GM23338 (cell line): ENCODE data around the gene NPAS4. TPM values are rescaled to one million over a fixed set of nuclear protein-coding genes. Genes with fewer than 3 reads are reported as not detected.

Experiments
- ATAC-seq: fragments of 200-7000 bp; cut with Tn5 transposase; 3 replicates; pipeline ENCODE4 v1.9.1; 2020
- DNase-seq: peaks from one replicate; pipeline ENCODE4 v3.0.0-alpha.2; 2015; ENCODE audit warnings: low spot score
- H2AFZ ChIP-seq: fragments of 200-600 bp; sonication (generic); 2 replicates; pipeline ENCODE4 v1.8.0; 2016; ENCODE audit warnings: antibody characterized with exemption, mild to moderate bottlenecking, moderate library complexity
- H3F3A ChIP-seq: fragments of 200-600 bp; sonication (generic); replicated peaks from 2 replicates; pipeline ENCODE4 v1.8.0; 2017; ENCODE audit warnings: antibody characterized with exemption, mixed run types, low read depth
- H3K27ac ChIP-seq: fragments of 200-600 bp; sonication (generic); 2 replicates; pipeline ENCODE4 v1.6.1; 2016; ENCODE audit warnings: low read depth
- H3K27me3 ChIP-seq: fragments of 200-600 bp; sonication (generic); 2 replicates; pipeline ENCODE4 v1.8.0; 2016; ENCODE audit warnings: mild to moderate bottlenecking, mixed run types, moderate library complexity; ENCODE audit not compliant: insufficient read depth
- H3K36me3 ChIP-seq: fragments of 200-600 bp; sonication (generic); 2 replicates; pipeline ENCODE4 v1.8.0; 2016; ENCODE audit warnings: mild to moderate bottlenecking; ENCODE audit not compliant: insufficient read depth
- H3K4me1 ChIP-seq: fragments of 200-600 bp; sonication (generic); 2 replicates; pipeline ENCODE4 v1.8.0; 2016; ENCODE audit warnings: mild to moderate bottlenecking, moderate library complexity; ENCODE audit not compliant: insufficient read depth
- H3K4me2 ChIP-seq: fragments of 200-600 bp; sonication (generic); 2 replicates; pipeline ENCODE4 v1.7.1; 2017; ENCODE audit warnings: mixed run types
- H3K4me3 ChIP-seq: fragments of 200-600 bp; sonication (generic); 2 replicates; pipeline ENCODE4 v1.6.1; 2016; ENCODE audit warnings: mixed run types
- H3K79me2 ChIP-seq: fragments of 200-600 bp; sonication (generic); replicated peaks from 2 replicates; pipeline ENCODE4 v1.8.0; 2017; ENCODE audit warnings: mild to moderate bottlenecking; ENCODE audit not compliant: insufficient read depth
- H3K9me2 ChIP-seq: fragments of 200-600 bp; sonication (generic); 2 replicates; pipeline ENCODE4 v1.8.0; 2017; ENCODE audit not compliant: insufficient read depth
- H4K20me1 ChIP-seq: fragments of 200-600 bp; sonication (generic); replicated peaks from 2 replicates; pipeline ENCODE4 v1.8.0; 2017; ENCODE audit warnings: mild to moderate bottlenecking; ENCODE audit not compliant: insufficient read depth
- H3K27ac Mint-ChIP-seq: 2 replicates; pipeline ENCODE4 v1.8.0; 2020; ENCODE audit warnings: inconsistent platforms, mild to moderate bottlenecking, moderate library complexity, mixed read lengths
- H3K27me3 Mint-ChIP-seq: 3 replicates; pipeline ENCODE4 v1.8.0; 2022; ENCODE audit warnings: low read depth, mild to moderate bottlenecking, moderate library complexity, mixed read lengths, inconsistent platforms; ENCODE audit not compliant: insufficient read depth, poor library complexity
- H3K36me3 Mint-ChIP-seq: 3 replicates; pipeline ENCODE4 v1.8.0; 2021; ENCODE audit warnings: low read depth, mild to moderate bottlenecking, inconsistent platforms, moderate library complexity, mixed read lengths
- H3K4me1 Mint-ChIP-seq: 3 replicates; pipeline ENCODE4 v1.8.0; 2020; ENCODE audit warnings: mild to moderate bottlenecking, inconsistent platforms, mixed read lengths
- H3K4me3 Mint-ChIP-seq: 3 replicates; pipeline ENCODE4 v1.8.0; 2021; ENCODE audit warnings: moderate library complexity, mild to moderate bottlenecking, inconsistent platforms, mixed read lengths
- H3K9me3 Mint-ChIP-seq: 3 replicates; pipeline ENCODE4 v1.8.0; 2020; ENCODE audit warnings: moderate library complexity, mild to moderate bottlenecking, inconsistent platforms, mixed read lengths
- CREB1 ChIP-seq: fragments of 250-450 bp; sonication (Bioruptor Pico); IDR thresholded peaks from 2 replicates; pipeline ENCODE4 v1.5.0; 2020; ENCODE audit warnings: low read depth, mild to moderate bottlenecking, moderate library complexity
- EZH2 ChIP-seq: fragments of 200-600 bp; sonication (generic); IDR thresholded peaks from one replicate; pipeline ENCODE4 v1.8.0; 2017; ENCODE audit warnings: antibody characterized with exemption, mild to moderate bottlenecking, low read depth; ENCODE audit not compliant: unreplicated experiment
- EZH2phosphoT487 ChIP-seq: fragments of 200-600 bp; sonication (generic); IDR thresholded peaks from one replicate; pipeline ENCODE4 v1.8.1; 2018; ENCODE audit warnings: antibody characterized with exemption; ENCODE audit not compliant: unreplicated experiment
- JUNB ChIP-seq: IDR thresholded peaks from one replicate; pipeline ENCODE4 v1.6.1; 2016; ENCODE audit warnings: antibody characterized with exemption; ENCODE audit not compliant: unreplicated experiment
- NANOG ChIP-seq: IDR thresholded peaks from 2 replicates; pipeline ENCODE4 v1.6.1; 2016; ENCODE audit warnings: antibody characterized with exemption, borderline replicate concordance
- POLR2AphosphoS5 ChIP-seq: IDR thresholded peaks from 2 replicates; pipeline ENCODE4 v1.6.1; 2016; ENCODE audit warnings: antibody characterized with exemption, low read depth
- STAT1 ChIP-seq: IDR thresholded peaks from one replicate; pipeline ENCODE4 v1.6.1; 2016; ENCODE audit warnings: antibody characterized with exemption; ENCODE audit not compliant: unreplicated experiment
- ZNF114 ChIP-seq: fragments of 250-450 bp; sonication (Bioruptor Pico); IDR thresholded peaks from 2 replicates; pipeline ENCODE4 v1.5.0; 2020; ENCODE audit warnings: mild to moderate bottlenecking, moderate library complexity
- ZNF331 ChIP-seq: fragments of 250-450 bp; sonication (Bioruptor Pico); IDR thresholded peaks from 2 replicates; pipeline ENCODE4 v1.5.0; 2020; ENCODE audit warnings: low read depth, mild to moderate bottlenecking, moderate library complexity
- polyA plus RNA-seq: library from polyadenylated mRNA; unstranded; fragments of >200 nt; fragmentation: Nextera tagmentation; extraction: Ambion mirVana; gene quantifications from 2 replicates; pipeline ENCODE4 v1.2.1, GENCODE V29; 2016
- total RNA-seq: library from RNA; depleted of rRNA; stranded (reverse); fragments of >200 nt; shearing (Covaris generic); gene quantifications from 2 replicates; pipeline ENCODE4 v1.2.3, GENCODE V29; 2014
- TF ChIP-seq, protein P1 (sequence below): IDR thresholded peaks from 2 replicates; pipeline ENCODE4 v1.6.1; 2016; ENCODE audit warnings: antibody characterized with exemption
- TF ChIP-seq, protein P2 (sequence below), 2 experiments: fragments of 200-600 bp in 1 of 2; sonication (generic) in 1 of 2; conservative IDR thresholded peaks; 2 replicates each; pipeline versions ENCODE4 v1.5.1 to v1.6.1; 2016 to 2017; ENCODE audit warnings: antibody characterized with exemption in 2 of 2, low read depth in 2 of 2, mild to moderate bottlenecking in 2 of 2, moderate library complexity in 1 of 2
- TF ChIP-seq, protein P3 (sequence below): IDR thresholded peaks from one replicate; pipeline ENCODE4 v1.6.1; 2018; ENCODE audit warnings: antibody characterized with exemption; ENCODE audit not compliant: unreplicated experiment
- TF ChIP-seq, protein P4 (sequence below): fragments of 250-450 bp; sonication (Bioruptor Pico); IDR thresholded peaks from 2 replicates; pipeline ENCODE4 v1.5.0; 2020; ENCODE audit warnings: mild to moderate bottlenecking, moderate library complexity

The NPAS4 gene
- total and polyA plus RNA-seq, 2 experiments from 2014 or later, result 0.71 to 0.97 TPM

DNA sequence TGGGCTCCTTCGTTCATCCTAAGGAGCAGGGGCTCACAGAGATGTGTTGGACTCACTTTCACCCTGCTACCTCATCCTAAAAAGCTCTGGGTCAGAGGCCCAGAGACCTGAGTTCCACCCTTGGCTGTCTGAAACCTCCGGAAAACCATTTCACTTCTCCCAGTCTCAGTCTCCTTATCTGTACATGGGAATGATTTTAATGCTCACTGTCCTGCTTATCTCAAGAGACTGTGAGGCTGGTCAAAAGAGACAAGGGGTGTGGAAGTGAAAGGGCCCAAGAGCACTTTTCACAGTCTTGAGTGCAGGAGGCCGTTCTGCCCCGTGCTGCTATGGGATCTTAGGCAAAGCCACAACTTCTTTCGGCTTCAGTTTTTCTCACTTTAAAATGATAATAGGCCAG lies 13.2 kb upstream of the NPAS4 start:
- no peaks in the 10 kb centered on the region; the same call in 2 of the 3 replicates for H3K36me3 Mint-ChIP-seq
- no peak overlapping the region for H3K4me3 ChIP-seq
- no peaks in the 10 kb centered on the region for H3K36me3 ChIP-seq
- H3K4me2 ChIP-seq, result no peak overlapping the region
- H4K20me1 ChIP-seq, result no peaks in the 10 kb centered on the region
- no peak overlapping the region for H3K27ac ChIP-seq
- H3K27ac Mint-ChIP-seq, result no peak overlapping the region
- no peak overlapping the region for H2AFZ ChIP-seq
- ATAC-seq (no peak), DNase-seq (no peak)
- H3K27me3 Mint-ChIP-seq, result peaks cover 3% of the 10 kb centered on the region
- peaks cover 13% of the 10 kb centered on the region for H3K4me1 Mint-ChIP-seq
- H3K4me3 Mint-ChIP-seq, result no peak overlapping the region
- peaks cover 5% of the 10 kb centered on the region; the same call in 1 of the 2 replicates for H3F3A ChIP-seq
- H3K4me1 ChIP-seq, result peaks cover 9% of the 10 kb centered on the region; the same call in 1 of the 2 replicates
- TF ChIP-seq, protein P1, sequence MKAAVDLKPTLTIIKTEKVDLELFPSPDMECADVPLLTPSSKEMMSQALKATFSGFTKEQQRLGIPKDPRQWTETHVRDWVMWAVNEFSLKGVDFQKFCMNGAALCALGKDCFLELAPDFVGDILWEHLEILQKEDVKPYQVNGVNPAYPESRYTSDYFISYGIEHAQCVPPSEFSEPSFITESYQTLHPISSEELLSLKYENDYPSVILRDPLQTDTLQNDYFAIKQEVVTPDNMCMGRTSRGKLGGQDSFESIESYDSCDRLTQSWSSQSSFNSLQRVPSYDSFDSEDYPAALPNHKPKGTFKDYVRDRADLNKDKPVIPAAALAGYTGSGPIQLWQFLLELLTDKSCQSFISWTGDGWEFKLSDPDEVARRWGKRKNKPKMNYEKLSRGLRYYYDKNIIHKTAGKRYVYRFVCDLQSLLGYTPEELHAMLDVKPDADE, result no peak
- TF ChIP-seq CREB1, result no peak
- no peak for TF ChIP-seq STAT1
- TF ChIP-seq, protein P2, sequence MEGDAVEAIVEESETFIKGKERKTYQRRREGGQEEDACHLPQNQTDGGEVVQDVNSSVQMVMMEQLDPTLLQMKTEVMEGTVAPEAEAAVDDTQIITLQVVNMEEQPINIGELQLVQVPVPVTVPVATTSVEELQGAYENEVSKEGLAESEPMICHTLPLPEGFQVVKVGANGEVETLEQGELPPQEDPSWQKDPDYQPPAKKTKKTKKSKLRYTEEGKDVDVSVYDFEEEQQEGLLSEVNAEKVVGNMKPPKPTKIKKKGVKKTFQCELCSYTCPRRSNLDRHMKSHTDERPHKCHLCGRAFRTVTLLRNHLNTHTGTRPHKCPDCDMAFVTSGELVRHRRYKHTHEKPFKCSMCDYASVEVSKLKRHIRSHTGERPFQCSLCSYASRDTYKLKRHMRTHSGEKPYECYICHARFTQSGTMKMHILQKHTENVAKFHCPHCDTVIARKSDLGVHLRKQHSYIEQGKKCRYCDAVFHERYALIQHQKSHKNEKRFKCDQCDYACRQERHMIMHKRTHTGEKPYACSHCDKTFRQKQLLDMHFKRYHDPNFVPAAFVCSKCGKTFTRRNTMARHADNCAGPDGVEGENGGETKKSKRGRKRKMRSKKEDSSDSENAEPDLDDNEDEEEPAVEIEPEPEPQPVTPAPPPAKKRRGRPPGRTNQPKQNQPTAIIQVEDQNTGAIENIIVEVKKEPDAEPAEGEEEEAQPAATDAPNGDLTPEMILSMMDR (conservative IDR thresholded peaks at IDR 0.05; ENCODE audit: low read depth in 2 of 2), result no peak
- TF ChIP-seq ZNF114, result no peak
- no peak for TF ChIP-seq POLR2AphosphoS5
- no peak for TF ChIP-seq ZNF331 (CRISPR knock-in tag)
- no peak for TF ChIP-seq NANOG
- TF ChIP-seq, protein P3, sequence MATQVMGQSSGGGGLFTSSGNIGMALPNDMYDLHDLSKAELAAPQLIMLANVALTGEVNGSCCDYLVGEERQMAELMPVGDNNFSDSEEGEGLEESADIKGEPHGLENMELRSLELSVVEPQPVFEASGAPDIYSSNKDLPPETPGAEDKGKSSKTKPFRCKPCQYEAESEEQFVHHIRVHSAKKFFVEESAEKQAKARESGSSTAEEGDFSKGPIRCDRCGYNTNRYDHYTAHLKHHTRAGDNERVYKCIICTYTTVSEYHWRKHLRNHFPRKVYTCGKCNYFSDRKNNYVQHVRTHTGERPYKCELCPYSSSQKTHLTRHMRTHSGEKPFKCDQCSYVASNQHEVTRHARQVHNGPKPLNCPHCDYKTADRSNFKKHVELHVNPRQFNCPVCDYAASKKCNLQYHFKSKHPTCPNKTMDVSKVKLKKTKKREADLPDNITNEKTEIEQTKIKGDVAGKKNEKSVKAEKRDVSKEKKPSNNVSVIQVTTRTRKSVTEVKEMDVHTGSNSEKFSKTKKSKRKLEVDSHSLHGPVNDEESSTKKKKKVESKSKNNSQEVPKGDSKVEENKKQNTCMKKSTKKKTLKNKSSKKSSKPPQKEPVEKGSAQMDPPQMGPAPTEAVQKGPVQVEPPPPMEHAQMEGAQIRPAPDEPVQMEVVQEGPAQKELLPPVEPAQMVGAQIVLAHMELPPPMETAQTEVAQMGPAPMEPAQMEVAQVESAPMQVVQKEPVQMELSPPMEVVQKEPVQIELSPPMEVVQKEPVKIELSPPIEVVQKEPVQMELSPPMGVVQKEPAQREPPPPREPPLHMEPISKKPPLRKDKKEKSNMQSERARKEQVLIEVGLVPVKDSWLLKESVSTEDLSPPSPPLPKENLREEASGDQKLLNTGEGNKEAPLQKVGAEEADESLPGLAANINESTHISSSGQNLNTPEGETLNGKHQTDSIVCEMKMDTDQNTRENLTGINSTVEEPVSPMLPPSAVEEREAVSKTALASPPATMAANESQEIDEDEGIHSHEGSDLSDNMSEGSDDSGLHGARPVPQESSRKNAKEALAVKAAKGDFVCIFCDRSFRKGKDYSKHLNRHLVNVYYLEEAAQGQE, result no peak
- TF ChIP-seq, protein P4, sequence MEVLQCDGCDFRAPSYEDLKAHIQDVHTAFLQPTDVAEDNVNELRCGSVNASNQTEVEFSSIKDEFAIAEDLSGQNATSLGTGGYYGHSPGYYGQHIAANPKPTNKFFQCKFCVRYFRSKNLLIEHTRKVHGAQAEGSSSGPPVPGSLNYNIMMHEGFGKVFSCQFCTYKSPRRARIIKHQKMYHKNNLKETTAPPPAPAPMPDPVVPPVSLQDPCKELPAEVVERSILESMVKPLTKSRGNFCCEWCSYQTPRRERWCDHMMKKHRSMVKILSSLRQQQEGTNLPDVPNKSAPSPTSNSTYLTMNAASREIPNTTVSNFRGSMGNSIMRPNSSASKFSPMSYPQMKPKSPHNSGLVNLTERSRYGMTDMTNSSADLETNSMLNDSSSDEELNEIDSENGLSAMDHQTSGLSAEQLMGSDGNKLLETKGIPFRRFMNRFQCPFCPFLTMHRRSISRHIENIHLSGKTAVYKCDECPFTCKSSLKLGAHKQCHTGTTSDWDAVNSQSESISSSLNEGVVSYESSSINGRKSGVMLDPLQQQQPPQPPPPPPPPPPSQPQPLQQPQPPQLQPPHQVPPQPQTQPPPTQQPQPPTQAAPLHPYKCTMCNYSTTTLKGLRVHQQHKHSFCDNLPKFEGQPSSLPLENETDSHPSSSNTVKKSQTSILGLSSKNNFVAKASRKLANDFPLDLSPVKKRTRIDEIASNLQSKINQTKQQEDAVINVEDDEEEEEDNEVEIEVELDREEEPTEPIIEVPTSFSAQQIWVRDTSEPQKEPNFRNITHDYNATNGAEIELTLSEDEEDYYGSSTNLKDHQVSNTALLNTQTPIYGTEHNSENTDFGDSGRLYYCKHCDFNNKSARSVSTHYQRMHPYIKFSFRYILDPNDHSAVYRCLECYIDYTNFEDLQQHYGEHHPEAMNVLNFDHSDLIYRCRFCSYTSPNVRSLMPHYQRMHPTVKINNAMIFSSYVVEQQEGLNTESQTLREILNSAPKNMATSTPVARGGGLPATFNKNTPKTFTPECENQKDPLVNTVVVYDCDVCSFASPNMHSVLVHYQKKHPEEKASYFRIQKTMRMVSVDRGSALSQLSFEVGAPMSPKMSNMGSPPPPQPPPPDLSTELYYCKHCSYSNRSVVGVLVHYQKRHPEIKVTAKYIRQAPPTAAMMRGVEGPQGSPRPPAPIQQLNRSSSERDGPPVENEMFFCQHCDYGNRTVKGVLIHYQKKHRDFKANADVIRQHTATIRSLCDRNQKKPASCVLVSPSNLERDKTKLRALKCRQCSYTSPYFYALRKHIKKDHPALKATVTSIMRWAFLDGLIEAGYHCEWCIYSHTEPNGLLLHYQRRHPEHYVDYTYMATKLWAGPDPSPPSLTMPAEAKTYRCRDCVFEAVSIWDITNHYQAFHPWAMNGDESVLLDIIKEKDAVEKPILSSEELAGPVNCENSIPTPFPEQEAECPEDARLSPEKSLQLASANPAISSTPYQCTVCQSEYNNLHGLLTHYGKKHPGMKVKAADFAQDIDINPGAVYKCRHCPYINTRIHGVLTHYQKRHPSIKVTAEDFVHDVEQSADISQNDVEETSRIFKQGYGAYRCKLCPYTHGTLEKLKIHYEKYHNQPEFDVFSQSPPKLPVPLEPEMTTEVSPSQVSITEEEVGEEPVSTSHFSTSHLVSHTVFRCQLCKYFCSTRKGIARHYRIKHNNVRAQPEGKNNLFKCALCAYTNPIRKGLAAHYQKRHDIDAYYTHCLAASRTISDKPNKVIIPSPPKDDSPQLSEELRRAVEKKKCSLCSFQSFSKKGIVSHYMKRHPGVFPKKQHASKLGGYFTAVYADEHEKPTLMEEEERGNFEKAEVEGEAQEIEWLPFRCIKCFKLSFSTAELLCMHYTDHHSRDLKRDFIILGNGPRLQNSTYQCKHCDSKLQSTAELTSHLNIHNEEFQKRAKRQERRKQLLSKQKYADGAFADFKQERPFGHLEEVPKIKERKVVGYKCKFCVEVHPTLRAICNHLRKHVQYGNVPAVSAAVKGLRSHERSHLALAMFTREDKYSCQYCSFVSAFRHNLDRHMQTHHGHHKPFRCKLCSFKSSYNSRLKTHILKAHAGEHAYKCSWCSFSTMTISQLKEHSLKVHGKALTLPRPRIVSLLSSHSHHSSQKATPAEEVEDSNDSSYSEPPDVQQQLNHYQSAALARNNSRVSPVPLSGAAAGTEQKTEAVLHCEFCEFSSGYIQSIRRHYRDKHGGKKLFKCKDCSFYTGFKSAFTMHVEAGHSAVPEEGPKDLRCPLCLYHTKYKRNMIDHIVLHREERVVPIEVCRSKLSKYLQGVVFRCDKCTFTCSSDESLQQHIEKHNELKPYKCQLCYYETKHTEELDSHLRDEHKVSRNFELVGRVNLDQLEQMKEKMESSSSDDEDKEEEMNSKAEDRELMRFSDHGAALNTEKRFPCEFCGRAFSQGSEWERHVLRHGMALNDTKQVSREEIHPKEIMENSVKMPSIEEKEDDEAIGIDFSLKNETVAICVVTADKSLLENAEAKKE (CRISPR knock-in tag), result no peak
- TF ChIP-seq EZH2, result no peak
- no peak for TF ChIP-seq JUNB
- TF ChIP-seq EZH2phosphoT487, result no peak
- peaks cover 9% of the 10 kb centered on the region; the same call in 1 of the 2 replicates for H3K79me2 ChIP-seq
- no peaks in the 10 kb centered on the region for H3K9me2 ChIP-seq
- no peaks in the 10 kb centered on the region for H3K27me3 ChIP-seq
- H3K9me3 Mint-ChIP-seq, result no peaks in the 10 kb centered on the region
